GM18861 (cell line): ENCODE results near the gene SGK1.
"Not testable (repeated sequence)": the region's sequence is repeated elsewhere in the genome, so short reads cannot be mapped to it uniquely, and the experiment has no call there.

Source experiments
- ATAC-seq: cut with Tn5 transposase; IDR thresholded peaks from one replicate; pipeline ENCODE4 v1.9.1; 2021; ENCODE audit not compliant: unreplicated experiment

The SGK1 gene

DNA sequence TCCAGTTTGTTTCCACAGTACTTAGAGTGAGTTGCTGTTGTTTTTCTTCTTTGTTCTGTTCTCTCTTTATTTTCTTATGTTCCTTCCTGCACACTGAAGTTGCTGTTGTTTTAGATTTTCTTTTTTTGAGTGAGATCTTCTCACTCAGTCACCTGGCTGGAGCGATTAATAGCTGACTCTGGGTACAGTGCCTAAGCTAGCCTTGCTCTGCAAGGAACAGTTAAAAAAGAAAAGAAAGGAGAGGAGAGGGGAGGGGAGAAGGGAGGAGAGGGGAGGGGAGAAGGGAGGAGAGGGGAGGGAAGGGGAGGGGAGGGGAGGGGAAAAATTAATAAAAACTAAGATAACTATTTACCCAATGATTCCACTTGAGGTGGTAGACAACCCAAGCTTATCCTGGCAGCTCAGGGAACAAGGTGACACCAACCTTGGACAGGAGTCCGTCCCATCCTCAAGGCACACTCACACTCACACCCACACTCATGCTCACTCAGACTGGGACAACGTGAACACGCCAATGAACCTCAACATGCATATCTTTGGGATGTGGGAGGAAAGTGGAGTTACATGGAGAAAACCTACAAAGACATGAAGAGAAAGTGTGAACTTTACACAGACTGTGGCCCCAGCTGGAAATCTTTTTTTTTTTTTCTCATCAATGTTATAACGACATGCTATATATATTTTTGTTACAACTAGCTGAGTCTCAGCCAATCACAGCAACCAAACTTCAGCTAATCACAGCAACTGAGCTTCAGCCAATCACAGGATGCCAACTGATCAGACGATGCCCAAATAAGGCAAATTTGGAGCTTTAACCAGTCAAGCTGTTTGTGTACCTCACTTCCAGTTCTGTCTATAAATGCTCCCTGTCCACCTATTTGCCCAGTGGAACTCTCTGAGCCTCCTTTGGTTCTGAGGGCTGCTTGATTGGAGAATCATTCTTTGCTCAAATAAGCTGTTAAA lies 124.1 kb downstream of the SGK1 start:
- no peak for ATAC-seq

DNA sequence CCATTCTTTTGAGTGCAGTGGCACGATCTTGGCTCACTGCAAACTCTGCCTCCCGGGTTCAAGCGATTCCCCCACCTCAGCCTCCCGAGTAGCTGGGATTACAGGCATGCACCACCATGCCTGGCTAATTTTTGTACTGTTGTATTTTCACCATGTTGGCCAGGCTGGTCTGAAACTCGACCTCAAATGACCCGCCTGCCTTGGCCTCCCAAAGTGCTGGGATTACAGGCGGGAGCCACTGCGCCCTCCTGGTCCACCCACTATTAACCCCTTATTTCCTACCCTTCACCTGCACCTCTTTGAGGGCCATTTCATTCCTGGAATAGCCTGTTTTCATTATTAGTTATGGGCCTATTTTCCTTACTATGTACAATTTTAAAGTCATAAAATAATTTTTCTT lies 125.3 kb downstream of the SGK1 start:
- ATAC-seq = not testable (repeated sequence)

DNA sequence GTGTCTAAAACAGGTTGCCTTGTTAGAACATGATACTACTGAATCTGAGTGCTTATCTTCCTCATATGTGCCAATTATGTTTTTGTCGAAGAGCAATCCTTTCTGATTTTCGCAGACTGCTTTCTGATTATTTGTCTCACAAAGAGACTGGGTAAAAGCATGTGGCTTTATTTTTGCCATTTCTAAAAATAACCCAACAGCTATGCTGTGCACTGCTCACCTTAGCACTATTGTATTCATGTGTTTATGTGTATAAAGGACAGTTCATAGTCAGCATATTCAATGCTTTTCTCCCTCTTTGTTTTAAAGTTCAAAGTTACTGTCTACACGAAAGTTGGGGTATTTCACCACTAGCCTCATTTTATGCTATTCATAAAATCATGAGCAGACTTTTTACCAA lies 127.0 kb downstream of the SGK1 start:
- ATAC-seq = no peak

DNA sequence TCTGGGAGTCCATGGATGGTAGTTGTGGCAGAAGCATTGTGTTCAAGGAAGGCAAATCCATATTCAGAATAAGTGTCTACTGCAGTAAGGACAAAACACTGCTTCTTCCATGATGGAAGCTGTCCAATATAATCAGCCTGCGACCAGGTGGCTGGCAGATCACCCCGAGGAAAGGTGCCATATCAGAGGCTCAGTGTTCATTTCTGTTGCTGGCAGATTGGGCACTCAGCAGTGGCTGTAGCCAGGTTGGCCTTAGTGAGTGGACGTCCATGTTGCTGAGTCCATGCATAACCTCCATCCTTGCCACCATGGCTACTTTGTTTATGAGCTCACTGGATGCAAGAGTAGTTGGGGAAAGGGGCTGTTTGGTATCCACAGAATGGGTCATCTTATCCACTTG lies 130.2 kb downstream of the SGK1 start:
- no peak for ATAC-seq

DNA sequence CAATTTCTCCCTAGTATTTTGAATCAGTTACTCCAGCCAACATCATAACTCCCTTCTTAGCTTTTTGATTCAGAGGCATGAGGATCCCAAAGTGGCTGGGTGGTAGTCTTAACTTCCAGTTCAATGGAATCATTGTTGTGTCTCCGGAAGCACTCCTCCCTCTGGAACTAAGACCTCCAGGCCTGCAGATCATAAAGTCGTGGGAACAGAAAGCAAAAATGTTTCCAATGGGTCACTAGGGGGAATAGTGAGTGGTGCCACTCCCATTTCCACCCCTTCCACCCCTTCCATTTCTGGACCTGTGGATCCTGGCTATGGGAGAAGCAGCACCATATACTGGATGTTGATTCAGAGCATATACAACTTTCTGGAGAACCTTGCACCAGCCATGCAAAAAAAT lies 130.8 kb downstream of the SGK1 start:
- no peak for ATAC-seq

DNA sequence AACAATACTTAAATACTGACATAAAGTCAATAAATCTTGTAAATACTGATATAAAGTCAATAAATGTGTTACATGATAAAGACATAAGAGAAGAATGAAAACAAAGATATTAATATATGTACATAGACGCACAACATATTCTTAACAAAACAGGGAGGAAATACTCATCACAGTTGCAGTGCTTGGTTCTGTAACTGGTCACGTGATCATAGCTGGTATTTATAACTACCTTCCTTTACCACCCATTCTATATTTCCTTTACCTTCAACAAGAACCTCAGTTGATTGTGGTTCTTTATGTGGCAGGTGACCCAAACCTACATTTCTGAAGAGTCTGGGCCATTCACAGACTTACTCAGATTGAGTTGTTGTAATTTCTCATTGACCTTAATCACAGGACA lies 131.6 kb downstream of the SGK1 start:
- ATAC-seq = no peak

DNA sequence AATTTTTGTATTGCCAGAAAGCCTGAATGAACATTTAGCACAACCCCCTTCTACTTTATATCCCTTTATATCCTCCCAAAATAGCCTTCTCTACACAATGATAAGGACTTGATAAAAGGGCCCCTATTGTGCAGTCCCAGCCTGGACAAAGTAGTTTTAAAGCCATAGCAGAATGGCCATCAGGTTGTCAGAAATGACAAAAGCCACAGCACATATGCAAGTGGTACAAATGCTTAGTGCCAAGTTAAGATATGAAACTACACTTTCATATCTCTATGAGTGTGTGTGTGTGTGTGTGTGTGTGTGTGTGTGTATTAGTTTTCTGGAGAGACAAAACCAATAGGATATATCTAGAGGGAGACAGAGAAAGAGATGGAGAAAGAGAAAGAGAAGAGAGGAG lies 132.6 kb downstream of the SGK1 start:
- no peak for ATAC-seq

DNA sequence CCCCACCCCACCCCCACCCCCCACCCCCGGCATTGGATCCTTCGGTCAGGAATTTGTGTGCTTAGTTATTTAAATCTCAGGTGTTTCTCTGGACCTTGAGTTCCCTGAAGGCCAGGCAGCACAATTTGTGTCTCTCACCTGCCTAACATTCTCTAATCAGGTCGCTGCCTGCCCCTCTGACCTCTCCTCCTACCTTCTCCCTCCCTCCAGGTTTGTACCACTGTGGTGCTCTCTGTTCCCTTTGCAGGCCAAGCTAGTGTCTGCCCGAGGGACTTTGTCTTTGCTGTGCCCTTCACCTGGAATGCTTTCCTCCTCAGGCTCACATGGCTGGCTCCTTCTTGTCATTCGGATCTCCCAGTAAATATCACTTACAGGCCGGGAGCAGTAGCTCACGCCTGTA lies 134.1 kb downstream of the SGK1 start:
- no peak for ATAC-seq

DNA sequence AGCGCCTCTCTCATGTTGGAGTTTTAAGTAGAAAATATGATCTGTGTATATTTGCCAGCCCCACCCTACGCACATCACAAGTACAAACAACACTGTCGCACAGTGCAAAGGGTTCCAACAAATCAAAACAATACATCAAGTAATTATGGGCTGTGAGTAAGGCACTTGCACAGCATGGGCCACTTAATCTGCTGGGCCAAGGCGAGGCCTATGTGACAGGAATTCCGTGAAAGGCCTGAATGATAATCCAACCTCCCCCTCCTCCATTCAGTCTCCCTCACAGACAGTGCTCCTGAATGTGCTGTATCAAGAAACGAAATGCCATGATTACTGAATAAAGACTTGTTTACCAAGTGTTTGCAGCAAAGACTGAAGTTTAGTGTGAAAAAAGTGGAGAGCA lies 135.4 kb downstream of the SGK1 start:
- no peak for ATAC-seq

DNA sequence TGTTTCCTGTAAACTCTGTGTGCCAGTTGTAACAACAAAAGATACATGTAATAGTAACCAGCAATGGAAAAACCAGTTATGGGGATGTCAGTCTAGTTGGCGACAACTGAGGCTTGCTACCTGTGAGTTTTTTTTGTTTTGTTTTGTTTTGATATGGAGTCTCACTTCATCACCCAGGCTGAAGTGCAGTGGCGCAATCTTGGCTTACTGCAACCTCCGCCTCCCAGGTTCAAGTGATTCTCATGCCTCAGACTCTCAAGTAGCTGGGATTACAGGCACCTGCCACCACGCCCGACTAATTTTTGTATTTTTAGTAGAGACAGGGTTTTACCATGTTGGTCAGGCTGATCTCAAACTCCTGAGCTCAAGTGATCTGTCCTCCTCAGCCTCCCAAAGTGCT lies 136.2 kb downstream of the SGK1 start:
- not testable (repeated sequence) for ATAC-seq

DNA sequence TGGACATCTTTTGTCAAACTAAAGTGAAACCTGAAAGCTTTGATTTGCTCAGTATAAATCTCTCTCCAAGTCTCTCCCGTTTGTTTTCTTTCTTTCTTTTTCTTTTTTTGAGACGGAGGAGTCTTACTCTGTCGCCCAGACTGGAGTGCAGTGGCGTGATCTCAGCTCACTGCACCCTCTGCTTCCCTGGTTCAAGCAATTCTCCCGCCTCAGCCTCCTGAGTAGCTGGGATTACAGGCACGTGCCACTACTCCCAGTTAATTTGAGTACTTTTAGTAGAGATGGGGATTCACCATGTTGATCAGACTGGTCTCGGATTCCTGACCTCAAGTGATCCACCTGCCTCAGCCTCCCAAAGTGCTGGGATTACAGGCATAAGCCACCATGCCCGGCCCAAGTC lies 136.7 kb downstream of the SGK1 start:
- ATAC-seq = not testable (repeated sequence)

DNA sequence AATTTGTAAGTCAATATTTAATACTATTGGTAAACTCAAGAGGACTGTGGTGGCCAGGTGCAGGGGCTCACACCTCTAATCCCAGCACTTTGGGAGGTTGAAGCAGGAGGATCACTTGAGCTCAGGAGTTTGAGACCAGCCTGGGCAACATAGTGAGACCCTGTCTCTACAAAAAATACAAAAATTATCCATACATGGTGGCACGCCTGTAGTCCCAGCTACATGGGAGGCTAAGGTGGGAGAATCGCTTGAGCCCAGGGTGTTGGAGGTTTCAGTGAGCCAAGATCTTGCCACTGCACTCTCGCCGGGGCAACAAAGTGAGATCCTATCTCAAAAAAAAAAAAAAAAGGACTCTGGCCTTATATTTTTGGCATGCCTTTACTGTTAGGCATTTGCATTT lies 137.4 kb downstream of the SGK1 start:
- ATAC-seq = not testable (repeated sequence)

DNA sequence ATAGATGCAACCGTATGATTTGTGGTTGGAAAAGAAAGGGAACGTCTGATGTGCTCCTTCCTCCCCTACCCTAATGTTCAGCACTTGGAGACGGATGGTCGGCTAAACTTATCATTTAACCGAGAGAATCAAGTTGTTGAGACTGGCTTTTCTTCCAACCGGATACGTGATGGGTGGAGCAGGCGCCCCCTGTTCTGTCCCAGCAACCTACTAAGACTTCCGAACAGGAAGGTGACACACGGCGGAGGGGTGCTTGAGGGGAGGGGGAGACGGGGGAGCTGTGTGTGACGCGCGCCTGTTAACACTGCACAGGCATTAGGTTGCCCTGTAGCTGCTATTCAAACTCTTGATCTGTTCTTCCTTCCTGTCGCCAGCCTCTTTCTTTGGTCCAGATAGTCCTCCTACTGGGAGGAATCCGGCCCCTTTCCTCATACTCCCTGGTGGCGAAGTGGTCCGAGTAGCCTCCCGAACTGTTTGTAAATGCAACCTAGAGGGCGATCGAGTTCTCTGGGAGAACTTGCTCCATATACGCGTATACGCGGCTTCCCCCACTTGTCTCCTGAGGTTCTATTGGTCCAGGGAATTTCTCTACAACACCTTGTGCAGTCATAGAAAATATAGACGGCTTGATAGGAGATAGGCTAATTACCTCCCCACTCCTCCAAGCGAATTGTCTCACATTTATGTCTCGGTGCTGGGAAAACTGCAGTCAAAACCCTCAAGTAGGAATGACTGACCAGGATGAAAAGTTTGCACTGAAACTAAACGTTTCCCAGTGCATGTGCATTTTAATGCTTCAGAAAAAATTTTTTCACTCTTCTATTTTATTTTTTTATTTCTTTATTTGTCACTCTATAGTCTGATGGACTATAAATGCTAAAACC lies 139.5 kb downstream of the SGK1 start:
- no peak for ATAC-seq

DNA sequence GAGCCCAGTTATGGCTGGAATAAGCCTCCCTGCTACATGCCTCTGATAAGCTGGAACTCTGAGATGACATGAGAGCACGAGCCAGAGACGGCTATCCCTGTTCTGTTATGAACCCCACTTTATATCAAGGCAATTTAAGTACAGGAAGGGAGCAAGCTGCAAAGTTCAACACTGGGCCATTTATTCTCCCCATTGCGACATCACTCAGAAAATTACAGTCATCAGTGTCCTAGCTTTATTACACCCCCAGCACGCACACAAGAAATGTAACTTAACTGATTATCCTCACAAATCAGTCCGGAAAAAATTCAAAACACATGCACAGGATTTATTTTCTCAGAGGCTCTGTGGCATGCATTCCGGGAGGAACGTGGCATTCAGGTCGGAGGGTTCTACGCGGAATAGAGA lies 140.2 kb downstream of the SGK1 start:
- ATAC-seq = no peak

DNA sequence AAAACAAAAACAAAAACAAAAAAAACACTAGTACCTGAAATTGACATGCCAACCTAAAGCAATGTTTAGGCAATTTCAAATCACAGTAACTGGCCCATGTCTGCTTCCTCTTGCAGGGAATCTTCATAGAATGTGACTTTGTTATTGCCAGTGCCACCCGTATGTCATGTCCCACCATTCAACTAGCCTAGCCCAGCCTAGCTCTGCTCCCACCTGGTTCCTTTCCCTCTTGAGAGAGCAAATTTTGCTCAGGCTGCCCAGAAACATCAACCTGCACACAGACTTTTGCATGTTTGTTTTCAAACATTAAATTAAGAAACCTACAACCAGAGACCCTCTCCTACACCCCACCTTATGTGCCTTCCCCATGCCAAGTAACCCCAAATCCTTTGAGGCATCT lies 140.7 kb downstream of the SGK1 start:
- ATAC-seq = no peak

DNA sequence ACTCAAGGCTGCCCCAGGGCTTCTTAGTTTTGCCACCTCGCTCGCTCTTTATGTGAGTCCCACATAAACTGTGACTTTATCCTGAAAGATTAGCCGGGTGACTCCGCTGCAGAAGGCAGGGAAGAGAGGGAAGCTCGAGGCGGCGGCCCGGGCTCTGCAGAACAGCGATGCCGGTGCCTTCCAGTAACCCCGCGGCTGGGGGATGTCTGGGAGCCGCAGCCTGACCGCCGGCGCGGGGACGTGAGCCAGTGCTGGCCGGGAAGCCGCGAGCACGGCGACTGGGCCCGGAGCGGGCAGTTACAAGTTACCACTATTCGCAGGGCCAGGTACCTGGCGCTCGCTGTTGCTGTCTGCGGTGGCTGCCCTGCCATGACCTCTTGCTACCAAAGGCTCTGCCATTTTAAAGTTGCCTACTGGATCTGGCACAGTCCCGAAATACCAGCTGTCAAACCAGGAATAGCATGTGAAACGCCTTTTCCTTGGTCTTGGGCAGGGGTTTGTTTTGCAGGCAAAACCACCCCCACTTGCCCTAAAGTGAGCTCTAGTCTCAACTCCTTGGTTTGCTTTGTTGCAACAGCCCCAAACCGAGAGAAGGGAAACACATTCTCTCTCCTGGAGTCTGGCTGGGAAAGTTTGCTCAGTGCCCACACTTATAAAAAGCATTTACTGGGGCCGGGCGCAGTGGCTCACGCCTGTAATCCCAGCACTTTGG lies 141.5 kb downstream of the SGK1 start:
- ATAC-seq = no peak

DNA sequence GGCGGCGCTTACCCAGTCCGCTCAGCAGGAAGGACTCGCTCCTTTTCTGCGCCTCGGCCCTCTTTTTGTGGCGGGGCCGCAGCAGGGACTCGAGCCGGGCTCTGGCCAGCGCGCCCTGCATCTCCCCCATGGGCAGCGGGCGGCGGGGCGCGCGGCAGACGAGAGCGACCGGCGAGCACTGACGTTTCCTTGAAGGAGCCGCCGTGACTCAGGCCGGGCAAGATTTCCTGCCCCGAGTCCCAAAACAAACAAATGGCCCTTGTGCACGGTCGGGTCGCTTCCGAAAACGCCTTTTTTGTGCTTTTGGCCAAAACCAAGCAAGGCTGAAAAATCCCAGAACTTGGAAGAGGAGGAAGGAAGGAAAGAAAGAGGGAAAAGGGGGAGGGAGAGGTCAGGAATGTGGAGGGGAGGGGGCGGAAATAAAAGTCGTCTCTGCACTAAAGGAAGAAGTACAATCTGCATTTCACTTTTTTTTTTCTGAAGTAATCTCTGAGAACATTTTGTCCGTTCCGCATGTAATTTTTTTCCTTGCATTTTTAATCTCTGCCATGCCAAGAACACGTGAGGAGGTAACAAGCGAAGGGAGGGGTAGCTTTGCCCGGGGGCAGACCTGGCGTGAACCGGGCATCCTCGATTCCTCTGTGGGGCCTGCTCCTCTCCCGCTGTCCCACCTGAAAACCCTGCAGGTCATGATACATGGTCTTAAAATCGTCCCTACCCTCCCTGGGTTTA lies 142.2 kb downstream of the SGK1 start:
- ATAC-seq = peak; percentile 1

DNA sequence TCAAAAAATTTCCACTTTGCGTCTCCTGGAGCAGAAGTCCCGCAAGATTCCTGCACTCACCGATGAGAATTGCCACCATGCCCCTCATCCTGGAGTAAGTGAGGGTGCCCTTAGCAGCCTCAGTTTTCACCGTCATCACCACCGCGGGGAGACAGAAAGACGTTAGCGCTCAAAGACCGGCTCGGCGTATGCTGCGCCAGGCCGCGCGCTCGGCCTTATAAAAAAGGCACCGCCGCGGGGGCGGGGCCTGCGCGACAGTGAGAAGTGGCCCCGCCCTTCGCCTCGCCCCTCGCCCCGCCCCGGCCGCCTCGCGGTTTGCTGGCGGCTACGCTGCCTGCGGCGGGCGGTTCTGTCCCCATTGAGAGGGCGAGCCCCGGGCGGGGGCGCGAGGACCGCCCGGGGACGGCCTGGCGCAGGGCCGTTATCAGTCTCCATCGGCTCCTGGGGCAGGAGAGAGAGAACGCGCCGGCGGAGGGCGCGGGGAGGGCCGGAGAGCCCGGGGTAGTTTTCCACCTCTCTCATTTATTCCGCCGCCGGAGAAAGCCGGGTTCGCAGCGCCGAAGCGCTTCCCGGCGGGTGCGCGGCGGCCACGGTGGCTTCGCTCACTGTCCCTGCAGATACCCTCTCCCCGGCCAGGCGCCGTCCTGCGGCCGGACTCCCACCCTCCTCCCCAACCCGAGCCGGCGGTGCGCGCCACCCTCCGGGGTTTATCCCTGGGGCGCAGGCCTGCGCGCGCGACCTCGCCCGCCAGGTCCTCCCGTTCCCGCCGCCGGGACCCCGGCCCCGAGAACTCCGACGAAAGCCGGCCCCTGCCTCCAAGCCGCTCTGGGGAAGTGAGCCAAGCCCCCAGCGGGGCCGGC lies 143.0 kb downstream of the SGK1 start:
- peak; percentile 69 for ATAC-seq

DNA sequence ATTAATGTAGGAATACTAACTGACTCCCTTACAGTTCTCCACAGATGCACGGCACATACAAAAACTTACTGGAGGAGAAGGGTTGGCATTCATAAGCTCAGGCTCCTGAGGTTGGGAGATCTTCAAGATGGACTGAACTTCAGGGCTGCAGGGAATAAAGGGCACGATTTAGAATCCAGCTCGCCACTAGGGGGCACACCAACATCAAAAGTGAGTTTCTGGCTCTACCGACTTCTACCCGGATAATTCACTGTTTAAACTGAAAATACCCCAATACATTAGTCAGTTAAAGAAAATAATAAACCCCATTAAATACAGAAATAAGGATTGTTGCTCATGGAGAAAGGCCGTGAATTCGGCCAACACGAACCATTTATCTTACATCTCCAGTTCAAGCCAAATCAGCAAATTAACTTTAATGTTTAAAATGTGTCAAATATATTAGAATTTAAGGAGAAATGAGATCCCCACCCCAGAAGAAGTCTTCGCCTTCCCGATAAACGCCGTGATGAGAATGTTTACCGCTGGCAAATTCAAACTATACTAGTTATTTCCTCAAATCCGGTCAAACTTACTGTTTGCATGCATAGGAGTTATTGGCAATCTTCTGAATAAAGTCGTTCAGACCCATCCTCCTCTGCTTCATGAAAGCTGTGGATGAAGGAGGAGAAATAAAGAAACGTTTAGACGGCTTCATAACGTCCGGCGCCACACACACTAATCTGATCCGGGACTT lies 143.8 kb downstream of the SGK1 start:
- peak; percentile 24 for ATAC-seq
